Neural cell (in vitro differentiated cells): ENCODE measurements around the gene FTL. TPM values are rescaled to one million over a fixed set of nuclear protein-coding genes. Genes with fewer than 3 reads are reported as not detected.

Experiments used
- H2AFZ ChIP-seq: fragments of 200-600, 300-800 bp; sonication (generic), shearing (Covaris generic); 2 replicates; pipeline ENCODE4 v1.6.0; 2014; ENCODE audit warnings: low read depth, mild to moderate bottlenecking, antibody characterized with exemption, low read length, moderate library complexity
- H3F3A ChIP-seq: fragments of 200-600 bp; shearing (Covaris generic); 2 replicates; pipeline ENCODE4 v1.6.1; 2016; ENCODE audit warnings: mild to moderate bottlenecking, moderate library complexity, mixed read lengths, antibody characterized with exemption, low read length; ENCODE audit not compliant: insufficient read depth, poor library complexity, severe bottlenecking
- H3K27ac ChIP-seq: fragments of 200-600, 300-800 bp; sonication (generic), shearing (Covaris generic); 2 replicates; pipeline ENCODE4 v1.5.1; 2014; ENCODE audit warnings: mild to moderate bottlenecking, low read length, moderate library complexity
- H3K27me3 ChIP-seq: fragments of 300-800, 200-600 bp; sonication (generic), shearing (Covaris generic); 2 replicates; pipeline ENCODE4 v1.6.0; 2014; ENCODE audit warnings: mild to moderate bottlenecking, low read depth, low read length, moderate library complexity; ENCODE audit not compliant: insufficient read depth
- H3K36me3 ChIP-seq: fragments of 300-800, 200-600 bp; sonication (generic), shearing (Covaris generic); 2 replicates; pipeline ENCODE4 v1.5.1; 2014; ENCODE audit warnings: mild to moderate bottlenecking, antibody characterized with exemption, low read length, moderate library complexity; ENCODE audit not compliant: insufficient read depth
- H3K4me2 ChIP-seq: fragments of 300-800, 200-600 bp; sonication (generic), shearing (Covaris generic); 2 replicates; pipeline ENCODE4 v1.6.0; 2014; ENCODE audit warnings: mild to moderate bottlenecking, low read length
- H3K4me3 ChIP-seq: fragments of 300-800, 200-600 bp; sonication (generic), shearing (Covaris generic); 2 replicates; pipeline ENCODE4 v1.5.1; 2014; ENCODE audit warnings: mild to moderate bottlenecking, low read length, moderate library complexity
- H3K79me2 ChIP-seq: fragments of 200-600 bp; shearing (Covaris generic); replicated peaks from 2 replicates; pipeline ENCODE4 v1.6.0; 2014; ENCODE audit warnings: mild to moderate bottlenecking, low read length, moderate library complexity; ENCODE audit not compliant: insufficient read depth
- H3K9ac ChIP-seq: fragments of 300-800, 200-600 bp; sonication (generic), shearing (Covaris generic); 2 replicates; pipeline ENCODE4 v1.6.1; 2016; ENCODE audit warnings: mild to moderate bottlenecking, low read length, mixed read lengths
- H3K9me2 ChIP-seq: fragments of 200-600 bp; shearing (Covaris generic); 2 replicates; pipeline ENCODE4 v1.6.1; 2016; ENCODE audit warnings: mild to moderate bottlenecking, low read length, mixed read lengths; ENCODE audit not compliant: insufficient read depth
- H3K9me3 ChIP-seq: fragments of 200-600, 300-800 bp; sonication (generic), shearing (Covaris generic); 2 replicates; pipeline ENCODE4 v1.6.1; 2016; ENCODE audit warnings: mild to moderate bottlenecking, mixed run types, low read length, moderate library complexity, mixed read lengths
- H4K20me1 ChIP-seq: fragments of 200-600 bp; shearing (Covaris generic); 2 replicates; pipeline ENCODE4 v1.6.1; 2016; ENCODE audit warnings: mild to moderate bottlenecking, mixed run types; ENCODE audit not compliant: insufficient read depth
- EP300 ChIP-seq: fragments of 450-650 bp; conservative IDR thresholded peaks from 2 replicates; pipeline ENCODE4 v1.6.1; 2014; ENCODE audit warnings: antibody characterized with exemption, mild to moderate bottlenecking, moderate library complexity; ENCODE audit not compliant: poor library complexity, severe bottlenecking
- EZH2 ChIP-seq: fragments of 200-600, 300-800 bp; shearing (Covaris generic), sonication (generic); IDR thresholded peaks from 2 replicates; pipeline ENCODE4 v1.6.1; 2014; ENCODE audit warnings: antibody characterized with exemption, low read length, borderline replicate concordance, mild to moderate bottlenecking; ENCODE audit not compliant: insufficient read depth, poor library complexity, severe bottlenecking
- MXI1 ChIP-seq: fragments of 450-650 bp; conservative IDR thresholded peaks from 2 replicates; pipeline ENCODE4 v1.6.1; 2014; ENCODE audit warnings: antibody characterized with exemption, mild to moderate bottlenecking; ENCODE audit not compliant: poor library complexity, severe bottlenecking
- POLR2AphosphoS5 ChIP-seq: IDR thresholded peaks from 2 replicates; pipeline ENCODE4 v1.6.1; 2012
- RAD21 ChIP-seq: fragments of 450-650 bp; conservative IDR thresholded peaks from 2 replicates; pipeline ENCODE4 v1.6.1; 2014; ENCODE audit warnings: antibody characterized with exemption, mild to moderate bottlenecking, moderate library complexity
- SMC3 ChIP-seq: fragments of 450-650 bp; conservative IDR thresholded peaks from 2 replicates; pipeline ENCODE4 v1.6.1; 2014; ENCODE audit warnings: antibody characterized with exemption, mild to moderate bottlenecking, moderate library complexity; ENCODE audit not compliant: poor library complexity
- TAF1 ChIP-seq: IDR thresholded peaks from 2 replicates; pipeline ENCODE4 v1.6.1; 2012; ENCODE audit warnings: low read depth
- polyA plus RNA-seq: library from polyadenylated mRNA; depleted of rRNA; stranded (reverse); fragments of >200 nt; gene quantifications from 2 replicates; pipeline ENCODE4 v1.2.3, GENCODE V29; 2014
- TF ChIP-seq, protein P1 (sequence below): fragments of 450-650 bp; IDR thresholded peaks from 2 replicates; pipeline ENCODE4 v1.5.1; 2014; ENCODE audit warnings: antibody characterized with exemption, mild to moderate bottlenecking, moderate library complexity; ENCODE audit not compliant: poor library complexity, severe bottlenecking
- TF ChIP-seq, protein P2 (sequence below): IDR thresholded peaks from 2 replicates; pipeline ENCODE4 v1.6.1; 2012; ENCODE audit warnings: borderline replicate concordance

Gene FTL
- polyA plus RNA-seq, 1 donor from 2014 or later = 886 TPM

DNA sequence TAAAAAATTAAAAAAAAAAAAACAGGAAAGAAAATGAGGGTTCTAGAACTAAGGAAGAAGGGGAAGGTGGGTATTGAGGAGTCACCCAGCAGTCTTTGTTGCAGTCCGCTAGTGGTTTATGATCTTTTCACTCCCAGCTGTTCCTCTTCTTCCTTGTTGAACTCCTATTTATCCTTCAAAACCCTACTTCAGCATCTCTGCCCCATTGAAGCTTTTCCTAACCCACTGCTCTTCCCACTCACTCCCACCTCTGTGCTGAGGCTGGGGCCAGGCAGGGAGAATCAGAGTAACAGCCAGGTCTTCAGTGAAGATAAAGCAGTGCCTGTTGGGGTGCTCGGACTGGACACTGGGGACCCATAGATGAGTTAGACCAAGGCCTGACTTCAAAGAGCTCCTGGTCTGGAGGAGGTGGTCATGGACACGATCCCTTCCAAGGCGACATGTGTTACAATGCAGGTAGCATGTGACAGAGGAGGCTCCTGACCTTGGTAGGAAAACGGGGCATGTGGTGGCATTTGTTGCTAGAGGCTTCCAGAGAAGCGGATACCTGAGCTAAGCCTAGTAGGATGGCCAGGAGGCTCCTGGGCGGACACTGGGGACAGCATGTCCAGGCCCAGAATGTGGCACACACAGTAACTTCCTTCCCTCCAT is 40.0 kb downstream of the FTL start:
- no peak overlapping the region for H2AFZ ChIP-seq
- H3K27me3 ChIP-seq = no peaks in the 10 kb centered on the region
- H3K27ac ChIP-seq = no peak overlapping the region
- no peaks in the 10 kb centered on the region for H3K9me3 ChIP-seq
- no peak overlapping the region for H3K9ac ChIP-seq
- no peaks in the 10 kb centered on the region for H3K9me2 ChIP-seq
- no peaks in the 10 kb centered on the region for H3K79me2 ChIP-seq
- TF ChIP-seq TAF1 = no peak
- TF ChIP-seq, protein P1, sequence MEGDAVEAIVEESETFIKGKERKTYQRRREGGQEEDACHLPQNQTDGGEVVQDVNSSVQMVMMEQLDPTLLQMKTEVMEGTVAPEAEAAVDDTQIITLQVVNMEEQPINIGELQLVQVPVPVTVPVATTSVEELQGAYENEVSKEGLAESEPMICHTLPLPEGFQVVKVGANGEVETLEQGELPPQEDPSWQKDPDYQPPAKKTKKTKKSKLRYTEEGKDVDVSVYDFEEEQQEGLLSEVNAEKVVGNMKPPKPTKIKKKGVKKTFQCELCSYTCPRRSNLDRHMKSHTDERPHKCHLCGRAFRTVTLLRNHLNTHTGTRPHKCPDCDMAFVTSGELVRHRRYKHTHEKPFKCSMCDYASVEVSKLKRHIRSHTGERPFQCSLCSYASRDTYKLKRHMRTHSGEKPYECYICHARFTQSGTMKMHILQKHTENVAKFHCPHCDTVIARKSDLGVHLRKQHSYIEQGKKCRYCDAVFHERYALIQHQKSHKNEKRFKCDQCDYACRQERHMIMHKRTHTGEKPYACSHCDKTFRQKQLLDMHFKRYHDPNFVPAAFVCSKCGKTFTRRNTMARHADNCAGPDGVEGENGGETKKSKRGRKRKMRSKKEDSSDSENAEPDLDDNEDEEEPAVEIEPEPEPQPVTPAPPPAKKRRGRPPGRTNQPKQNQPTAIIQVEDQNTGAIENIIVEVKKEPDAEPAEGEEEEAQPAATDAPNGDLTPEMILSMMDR = no peak
- no peak for TF ChIP-seq EP300
- TF ChIP-seq POLR2AphosphoS5 = no peak
- TF ChIP-seq, protein P2, sequence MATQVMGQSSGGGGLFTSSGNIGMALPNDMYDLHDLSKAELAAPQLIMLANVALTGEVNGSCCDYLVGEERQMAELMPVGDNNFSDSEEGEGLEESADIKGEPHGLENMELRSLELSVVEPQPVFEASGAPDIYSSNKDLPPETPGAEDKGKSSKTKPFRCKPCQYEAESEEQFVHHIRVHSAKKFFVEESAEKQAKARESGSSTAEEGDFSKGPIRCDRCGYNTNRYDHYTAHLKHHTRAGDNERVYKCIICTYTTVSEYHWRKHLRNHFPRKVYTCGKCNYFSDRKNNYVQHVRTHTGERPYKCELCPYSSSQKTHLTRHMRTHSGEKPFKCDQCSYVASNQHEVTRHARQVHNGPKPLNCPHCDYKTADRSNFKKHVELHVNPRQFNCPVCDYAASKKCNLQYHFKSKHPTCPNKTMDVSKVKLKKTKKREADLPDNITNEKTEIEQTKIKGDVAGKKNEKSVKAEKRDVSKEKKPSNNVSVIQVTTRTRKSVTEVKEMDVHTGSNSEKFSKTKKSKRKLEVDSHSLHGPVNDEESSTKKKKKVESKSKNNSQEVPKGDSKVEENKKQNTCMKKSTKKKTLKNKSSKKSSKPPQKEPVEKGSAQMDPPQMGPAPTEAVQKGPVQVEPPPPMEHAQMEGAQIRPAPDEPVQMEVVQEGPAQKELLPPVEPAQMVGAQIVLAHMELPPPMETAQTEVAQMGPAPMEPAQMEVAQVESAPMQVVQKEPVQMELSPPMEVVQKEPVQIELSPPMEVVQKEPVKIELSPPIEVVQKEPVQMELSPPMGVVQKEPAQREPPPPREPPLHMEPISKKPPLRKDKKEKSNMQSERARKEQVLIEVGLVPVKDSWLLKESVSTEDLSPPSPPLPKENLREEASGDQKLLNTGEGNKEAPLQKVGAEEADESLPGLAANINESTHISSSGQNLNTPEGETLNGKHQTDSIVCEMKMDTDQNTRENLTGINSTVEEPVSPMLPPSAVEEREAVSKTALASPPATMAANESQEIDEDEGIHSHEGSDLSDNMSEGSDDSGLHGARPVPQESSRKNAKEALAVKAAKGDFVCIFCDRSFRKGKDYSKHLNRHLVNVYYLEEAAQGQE = no peak
- no peak for TF ChIP-seq EZH2
- no peak for TF ChIP-seq SMC3
- TF ChIP-seq RAD21 = no peak
- TF ChIP-seq MXI1 = no peak
- H3K4me2 ChIP-seq = no peak overlapping the region
- H3K4me3 ChIP-seq = no peak overlapping the region
- H3F3A ChIP-seq = no peaks in the 10 kb centered on the region
- no peaks in the 10 kb centered on the region for H4K20me1 ChIP-seq
- no peaks in the 10 kb centered on the region for H3K36me3 ChIP-seq

DNA sequence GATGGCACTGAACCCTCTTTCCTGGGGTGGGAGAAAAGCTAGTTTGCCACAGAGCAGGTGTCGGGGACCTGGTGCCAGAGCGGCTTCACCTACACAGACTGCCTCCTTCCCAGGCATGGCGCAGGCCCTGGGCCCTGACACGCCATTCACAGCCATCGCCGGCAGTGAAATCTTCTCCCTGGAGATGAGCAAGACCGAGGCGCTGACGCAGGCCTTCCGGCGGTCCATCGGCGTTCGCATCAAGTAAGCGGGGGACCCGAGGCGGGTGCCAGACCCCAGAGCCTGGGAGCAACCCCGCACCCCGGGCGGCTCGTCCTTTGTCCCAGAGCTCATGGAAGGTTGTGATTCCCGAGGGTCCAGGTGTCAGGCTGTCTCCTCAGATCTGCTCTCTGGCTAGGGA is 41.8 kb downstream of the FTL start:
- TF ChIP-seq MXI1 (no peak), RAD21 (no peak), POLR2AphosphoS5 (no peak), SMC3 (no peak), EZH2 (no peak), EP300 (no peak), TAF1 (no peak)
- TF ChIP-seq, protein P2 = no peak
- TF ChIP-seq, protein P1 = no peak
- H3K79me2 ChIP-seq = no peaks in the 10 kb centered on the region
- H3F3A ChIP-seq = no peaks in the 10 kb centered on the region
- no peaks in the 10 kb centered on the region for H3K27me3 ChIP-seq
- no peak overlapping the region for H3K4me3 ChIP-seq
- no peaks in the 10 kb centered on the region for H4K20me1 ChIP-seq
- H3K4me2 ChIP-seq = no peak overlapping the region
- H3K27ac ChIP-seq = no peak overlapping the region
- no peaks in the 10 kb centered on the region for H3K9me3 ChIP-seq
- no peak overlapping the region for H3K9ac ChIP-seq
- H3K36me3 ChIP-seq = no peaks in the 10 kb centered on the region
- H2AFZ ChIP-seq = no peak overlapping the region
- no peaks in the 10 kb centered on the region for H3K9me2 ChIP-seq
